HUES64 (cell line): Measurements from ENCODE around the gene PRKAR1B.

ENCODE experiments used
- H3K27ac ChIP-seq: 2 replicates; pipeline ENCODE4 v1.7.0; 2013; ENCODE audit warnings: low read depth, low read length, inconsistent platforms
- H3K27me3 ChIP-seq: 2 replicates; pipeline ENCODE4 v1.6.1; 2013; ENCODE audit warnings: mild to moderate bottlenecking, low read length; ENCODE audit not compliant: insufficient read depth
- H3K36me3 ChIP-seq: 2 replicates; pipeline ENCODE4 v1.6.1; 2013; ENCODE audit warnings: mild to moderate bottlenecking, low read length; ENCODE audit not compliant: insufficient read depth
- H3K4me1 ChIP-seq: 2 replicates; pipeline ENCODE4 v1.6.1; 2013; ENCODE audit warnings: mild to moderate bottlenecking, low read length, moderate library complexity; ENCODE audit not compliant: insufficient read depth
- H3K4me3 ChIP-seq: 2 replicates; pipeline ENCODE4 v1.5.1; 2013; ENCODE audit warnings: mild to moderate bottlenecking, low read length, moderate library complexity
- H3K9ac ChIP-seq: 2 replicates; pipeline ENCODE4 v1.6.1; 2013; ENCODE audit warnings: mild to moderate bottlenecking, low read depth, low read length
- H3K9me3 ChIP-seq: 2 replicates; pipeline ENCODE4 v1.6.1; 2013; ENCODE audit warnings: low read depth, low read length; ENCODE audit not compliant: insufficient read depth
- WGBS: fragments of 150-250, 120-280 bp; methylation state at CpG from one replicate; pipeline ENCODE4 v1.1.7; 2013; ENCODE audit warnings: missing lambda C conversion rate; 5-methylcytosine and 5-hydroxymethylcytosine counted together

PRKAR1B gene

DNA sequence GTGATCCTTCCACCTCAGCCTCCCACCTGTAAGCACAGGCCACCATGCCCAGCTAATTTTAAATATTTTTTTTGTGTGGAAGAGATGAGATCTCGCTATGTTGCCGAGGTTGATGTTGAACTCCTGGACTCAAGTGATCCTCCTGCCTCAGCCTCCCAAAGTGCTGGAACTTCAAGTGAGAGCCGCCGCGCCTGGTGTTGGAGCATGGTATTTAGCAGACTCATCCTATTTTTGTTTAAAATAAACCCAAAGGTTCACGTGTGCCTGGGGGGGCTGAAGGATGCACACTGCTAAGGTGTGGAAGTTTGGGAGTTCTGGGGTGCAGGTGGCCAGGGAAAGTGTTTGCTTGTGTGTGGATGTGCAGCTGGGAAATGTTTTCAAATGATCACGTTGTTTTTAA lies 225.6 kb downstream of the PRKAR1B start:
- WGBS = 96% methylated on average over 7 of the region's 7 CpGs
- H3K4me3 ChIP-seq = no peak overlapping the region
- H3K27ac ChIP-seq = no peak overlapping the region
- no peaks in the 10 kb centered on the region for H3K9me3 ChIP-seq
- H3K36me3 ChIP-seq = peaks cover 64% of the 10 kb centered on the region
- H3K9ac ChIP-seq = no peak overlapping the region
- no peaks in the 10 kb centered on the region for H3K27me3 ChIP-seq
- no peaks in the 10 kb centered on the region for H3K4me1 ChIP-seq

DNA sequence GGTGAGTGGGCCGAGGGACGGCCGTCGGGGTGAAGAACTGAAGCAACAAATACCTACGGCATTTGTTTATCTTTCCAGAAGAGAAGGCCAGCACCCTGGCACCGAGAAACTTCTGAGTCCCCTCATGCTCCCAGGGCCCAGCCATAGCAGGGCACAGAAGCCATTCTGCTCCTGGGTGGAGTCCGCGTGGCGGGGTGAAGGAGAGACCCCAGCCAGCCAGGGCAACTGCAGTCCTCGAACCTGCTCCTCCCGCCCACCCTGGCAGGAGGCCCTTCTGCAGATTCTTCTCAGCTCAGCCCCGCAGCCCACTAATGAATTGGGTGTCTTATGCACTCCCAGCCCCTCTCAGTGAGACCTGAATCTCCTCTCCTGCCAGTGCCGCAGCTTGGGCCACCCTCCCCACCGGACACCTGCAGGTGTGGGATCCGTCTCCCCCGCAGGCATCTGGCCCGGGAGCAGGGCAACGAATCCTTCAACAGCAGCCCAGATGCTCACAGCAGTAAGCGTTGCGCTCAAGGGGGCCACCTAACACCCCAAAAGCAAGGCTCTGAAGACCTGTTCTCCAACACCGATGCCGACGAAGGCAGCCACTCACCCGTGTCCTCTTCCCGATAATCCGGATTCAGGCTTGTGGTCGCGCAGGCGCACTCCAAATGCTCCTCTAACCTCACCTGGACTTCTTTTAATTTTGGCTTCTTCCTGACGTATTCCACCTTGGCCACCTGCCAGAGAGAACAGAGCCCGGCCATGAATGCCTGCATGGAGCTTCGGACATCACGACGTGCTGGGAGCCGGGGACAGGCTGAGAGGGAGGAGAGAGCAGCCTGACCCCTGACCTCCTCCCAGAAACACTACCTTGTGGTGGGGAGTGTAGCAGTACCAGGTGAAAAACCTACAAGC lies 226.3 kb downstream of the PRKAR1B start:
- H3K27me3 ChIP-seq = no peaks in the 10 kb centered on the region
- no peaks in the 10 kb centered on the region for H3K4me1 ChIP-seq
- H3K27ac ChIP-seq = no peak overlapping the region
- H3K4me3 ChIP-seq = no peak overlapping the region
- peaks cover 63% of the 10 kb centered on the region for H3K36me3 ChIP-seq
- H3K9me3 ChIP-seq = no peaks in the 10 kb centered on the region
- no peak overlapping the region for H3K9ac ChIP-seq
- 95% methylated on average over 35 of the region's 35 CpGs for WGBS

DNA sequence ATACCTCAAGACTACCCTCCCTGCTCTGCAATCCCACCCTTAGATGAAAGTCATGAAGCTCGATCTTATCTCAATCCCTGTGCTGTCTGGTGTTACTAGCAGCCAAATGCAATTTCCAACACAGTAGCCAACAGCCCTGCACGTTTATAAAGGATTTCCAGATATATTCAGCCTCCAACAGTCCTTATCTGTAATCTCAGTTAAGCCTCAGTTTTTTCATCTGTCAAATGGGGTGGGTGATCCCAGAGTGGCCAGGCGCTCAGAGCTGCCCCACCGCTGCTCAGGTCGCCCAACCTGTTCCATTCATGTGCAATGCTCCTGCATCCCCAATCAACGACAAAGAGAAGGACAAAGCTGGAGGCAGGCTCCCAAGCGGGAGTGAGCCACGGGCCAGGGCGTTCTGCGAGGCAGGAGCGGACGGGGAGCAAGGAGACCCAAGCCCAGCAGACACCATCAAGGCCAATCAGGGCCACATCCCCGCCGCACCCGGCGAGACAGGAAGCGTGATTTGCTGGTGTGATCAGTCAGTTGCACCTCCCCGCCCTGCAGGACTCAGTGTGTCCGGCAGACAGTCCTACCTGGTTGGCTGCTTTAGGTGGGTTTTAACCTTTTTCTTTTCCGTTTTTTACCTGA lies 227.1 kb downstream of the PRKAR1B start:
- WGBS = 95% methylated on average over 20 of the region's 20 CpGs
- H3K9ac ChIP-seq = no peak overlapping the region
- H3K27ac ChIP-seq = no peak overlapping the region
- no peaks in the 10 kb centered on the region for H3K9me3 ChIP-seq
- no peak overlapping the region for H3K4me3 ChIP-seq
- no peaks in the 10 kb centered on the region for H3K27me3 ChIP-seq
- peaks cover 58% of the 10 kb centered on the region for H3K36me3 ChIP-seq
- H3K4me1 ChIP-seq = no peaks in the 10 kb centered on the region
